DOHH2 (cell line): Measurements from ENCODE around the gene S100A10.

Experiments
- H3F3A ChIP-seq: fragments of 200-600 bp; sonication (generic), shearing (Covaris generic); 2 replicates; pipeline ENCODE4 v1.6.0; 2016; ENCODE audit warnings: antibody characterized with exemption, mild to moderate bottlenecking; ENCODE audit not compliant: control insufficient read depth, insufficient read depth
- H3K27ac ChIP-seq: fragments of 200-600 bp; sonication (generic); 2 replicates; pipeline ENCODE4 v1.5.1; 2014; ENCODE audit warnings: low read depth, mild to moderate bottlenecking, low read length, moderate library complexity
- H3K27me3 ChIP-seq: fragments of 200-600 bp; sonication (generic); 2 replicates; pipeline ENCODE4 v1.6.1; 2014; ENCODE audit warnings: mild to moderate bottlenecking, low read length, mixed read lengths; ENCODE audit not compliant: control insufficient read depth
- H3K36me3 ChIP-seq: fragments of 200-600 bp; sonication (generic); 2 replicates; pipeline ENCODE4 v1.6.1; 2014; ENCODE audit warnings: mild to moderate bottlenecking, low read length, moderate library complexity, mixed read lengths; ENCODE audit not compliant: control insufficient read depth
- H3K4me1 ChIP-seq: fragments of 200-600 bp; sonication (generic); 2 replicates; pipeline ENCODE4 v1.6.1; 2014; ENCODE audit warnings: mild to moderate bottlenecking, low read length, mixed read lengths; ENCODE audit not compliant: control insufficient read depth
- H3K4me2 ChIP-seq: fragments of 200-600 bp; sonication (generic); 2 replicates; pipeline ENCODE4 v1.6.0; 2014; ENCODE audit warnings: mild to moderate bottlenecking, low read length, moderate library complexity
- H3K4me3 ChIP-seq: fragments of 200-600 bp; sonication (generic); 2 replicates; pipeline ENCODE4 v1.5.1; 2014; ENCODE audit warnings: mild to moderate bottlenecking, low read length, mixed read lengths
- H3K79me2 ChIP-seq: fragments of 200-600 bp; sonication (generic); 2 replicates; pipeline ENCODE4 v1.6.1; 2014; ENCODE audit warnings: mild to moderate bottlenecking, low read length, mixed read lengths; ENCODE audit not compliant: control insufficient read depth
- H3K9me2 ChIP-seq: fragments of 200-600 bp; sonication (generic); replicated peaks from 2 replicates; pipeline ENCODE4 v1.6.1; 2014; ENCODE audit warnings: mild to moderate bottlenecking, low read length, mixed read lengths; ENCODE audit not compliant: control insufficient read depth
- H3K9me3 ChIP-seq: fragments of 200-600 bp; sonication (generic); 2 replicates; pipeline ENCODE4 v1.6.1; 2014; ENCODE audit warnings: antibody characterized with exemption, low read length, mixed read lengths; ENCODE audit not compliant: control insufficient read depth, insufficient read depth
- H4K20me1 ChIP-seq: fragments of 200-600 bp; sonication (generic); 2 replicates; pipeline ENCODE4 v1.6.0; 2014; ENCODE audit warnings: low read depth, mild to moderate bottlenecking, antibody characterized with exemption, low read length, moderate library complexity; ENCODE audit not compliant: control insufficient read depth, insufficient read depth
- CTCF ChIP-seq: fragments of 200-600 bp; sonication (generic); IDR thresholded peaks from one replicate; pipeline ENCODE4 v1.5.1; 2014; ENCODE audit warnings: antibody characterized with exemption, mild to moderate bottlenecking, low read depth, low read length; ENCODE audit not compliant: poor library complexity, severe bottlenecking
- EZH2phosphoT487 ChIP-seq: fragments of 200-600 bp; sonication (generic); IDR thresholded peaks from 2 replicates; pipeline ENCODE4 v1.6.1; 2017; ENCODE audit warnings: borderline replicate concordance, mild to moderate bottlenecking, antibody characterized with exemption, low read length, moderate library complexity, mixed read lengths

Gene S100A10, protein sequence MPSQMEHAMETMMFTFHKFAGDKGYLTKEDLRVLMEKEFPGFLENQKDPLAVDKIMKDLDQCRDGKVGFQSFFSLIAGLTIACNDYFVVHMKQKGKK

GRCh38 chr1:151993734-151994496 is at the start of gene S100A10:
Gene S100A10, minus strand, starts transcription at chr1:151993859. Its CDS starts 7,629 bp downstream, at chr1:151986230.
- Histone ChIP-seq H3K79me2 (peaks cover 51% of the 10 kb centered on the region), H3K27ac (peak within 1 kb of the TSS; percentile 29), H3K9me2 (no peaks in the 10 kb centered on the region), H4K20me1 (0 out of 2 replicates have a peak, but pooled peaks cover 10% of the 10 kb centered on the region), H3K27me3 (no peaks in the 10 kb centered on the region), H3K4me3 (peak within 1 kb of the TSS; percentile 91), H3K36me3 (peaks cover 15% of the 10 kb centered on the region), H3K4me2 (peak within 1 kb of the TSS; percentile 85), H3K9me3 (no peaks in the 10 kb centered on the region), H3K4me1 (peaks cover 63% of the 10 kb centered on the region), H3F3A (peaks cover 13% of the 10 kb centered on the region)
- TF ChIP-seq EZH2phosphoT487 (no peak), CTCF (no peak)

GRCh38 chr1:152042030-152042429 is 48.4 kb upstream of the S100A10 start:
- Histone ChIP-seq H3K36me3 (no peaks in the 10 kb centered on the region), H3K79me2 (no peaks in the 10 kb centered on the region), H3K4me1 (peaks cover 33% of the 10 kb centered on the region), H4K20me1 (no peaks in the 10 kb centered on the region), H3K27me3 (peaks cover 13% of the 10 kb centered on the region; the same call in 1 of the 2 replicates), H3F3A (peaks cover 12% of the 10 kb centered on the region; the same call in 1 of the 2 replicates), H3K9me2 (no peaks in the 10 kb centered on the region), H3K9me3 (no peaks in the 10 kb centered on the region), H3K4me3 (no peak overlapping the region), H3K27ac (no peak overlapping the region), H3K4me2 (no peak overlapping the region)
- TF ChIP-seq EZH2phosphoT487 (no peak), CTCF (no peak)

GRCh38 chr1:152039886-152040285 is 46.2 kb upstream of the S100A10 start:
- H3K27ac ChIP-seq: no peak overlapping the region
- peaks cover 10% of the 10 kb centered on the region for H3K79me2 ChIP-seq
- H3K36me3 ChIP-seq: peaks cover 3% of the 10 kb centered on the region; the same call in 1 of the 2 replicates
- no peaks in the 10 kb centered on the region for H3K9me2 ChIP-seq
- peaks cover 13% of the 10 kb centered on the region; the same call in 1 of the 2 replicates for H3K27me3 ChIP-seq
- TF ChIP-seq EZH2phosphoT487 (no peak), CTCF (no peak)
- no peak overlapping the region for H3K4me3 ChIP-seq
- peaks cover 53% of the 10 kb centered on the region for H3K4me1 ChIP-seq
- no peaks in the 10 kb centered on the region for H3K9me3 ChIP-seq
- no peak overlapping the region for H3K4me2 ChIP-seq
- H3F3A ChIP-seq: peaks cover 23% of the 10 kb centered on the region
- no peaks in the 10 kb centered on the region for H4K20me1 ChIP-seq
